T-cell (primary cell): ENCODE results near the gene C5orf47. TPM values are rescaled to one million over a fixed set of nuclear protein-coding genes. Genes with fewer than 3 reads are reported as not detected.

Experiments used
- ATAC-seq, 4 experiments: fragments of 200-7000 bp in 3 of 4; fragments of 150-1000 bp in 1 of 4; cut with Tn5 transposase; replicated peaks in 1 of 4; 1 replicate in 3 of 4; 2 replicates in 1 of 4; pipeline ENCODE4 v1.10.0; 2021; ENCODE audit warnings: moderate library complexity in 3 of 4, mild to moderate bottlenecking in 2 of 4, moderate number of reproducible peaks in 1 of 4
- CTCF ChIA-PET, 2 donors: fragments of 300-600 bp; sonication (Branson Sonifier 250); formaldehyde crosslinking; loops; one replicate each; lab custom pipeline; 2022; ENCODE audit warnings: antibody characterized with exemption in 2 of 2; lab: Charles Lee
- POLR2A ChIA-PET, 2 donors: fragments of 300-600 bp; sonication (Branson Sonifier 250); formaldehyde crosslinking; loops; one replicate each; lab custom pipeline; 2022; ENCODE audit warnings: antibody characterized with exemption in 2 of 2; lab: Charles Lee
- DNase-seq, 35 experiments: peaks; one replicate each; pipeline versions ENCODE4 v3.0.0 to v3.0.0-alpha.2; 2013 to 2023
- H3K27ac ChIP-seq: one replicate; pipeline ENCODE4 v1.5.1; 2013; ENCODE audit warnings: low read length
- H3K27me3 ChIP-seq, 2 experiments: replicated peaks in 1 of 2; 1 replicate in 1 of 2; 2 replicates in 1 of 2; pipeline versions ENCODE4 v1.6.1 to v1.7.0; 2013; ENCODE audit warnings: low read length in 1 of 2, mixed read lengths in 1 of 2; ENCODE audit not compliant: control insufficient read depth in 2 of 2, insufficient read depth in 2 of 2; ENCODE audit errors: extremely low read depth in 1 of 2
- H3K36me3 ChIP-seq, 2 donors: 1 replicate in 1 of 2; 2 replicates in 1 of 2; pipeline versions ENCODE4 v1.6.1 to v1.7.0; 2013; ENCODE audit warnings: low read length in 1 of 2; ENCODE audit not compliant: control insufficient read depth in 2 of 2, insufficient read depth in 1 of 2; ENCODE audit errors: extremely low read depth in 1 of 2
- H3K4me1 ChIP-seq, 2 experiments: 1 replicate in 1 of 2; 2 replicates in 1 of 2; pipeline versions ENCODE4 v1.6.1 to v1.7.0; 2013; ENCODE audit warnings: low read length in 2 of 2, mixed read lengths in 1 of 2; ENCODE audit not compliant: insufficient read depth in 2 of 2, control insufficient read depth in 1 of 2; ENCODE audit errors: extremely low read depth in 1 of 2
- H3K4me3 ChIP-seq, 2 donors: 1 replicate in 1 of 2; 2 replicates in 1 of 2; pipeline versions ENCODE4 v1.5.1 to v1.7.0; 2013; ENCODE audit warnings: mild to moderate bottlenecking in 2 of 2, low read length in 1 of 2, moderate library complexity in 1 of 2; ENCODE audit not compliant: control insufficient read depth in 1 of 2; ENCODE audit errors: extremely low read depth in 1 of 2
- H3K9me3 ChIP-seq: 2 replicates; pipeline ENCODE4 v1.7.0; 2013
- H3K27ac Mint-ChIP-seq, 2 donors: one replicate each; pipeline ENCODE4 v1.8.0; 2020 to 2021; ENCODE audit warnings: mild to moderate bottlenecking in 2 of 2, mixed read lengths in 2 of 2
- H3K27me3 Mint-ChIP-seq, 2 donors: one replicate each; pipeline ENCODE4 v1.8.0; 2021 to 2022; ENCODE audit warnings: mixed read lengths in 2 of 2
- H3K36me3 Mint-ChIP-seq: one replicate; pipeline ENCODE4 v1.8.0; 2021; ENCODE audit warnings: mixed read lengths
- H3K4me1 Mint-ChIP-seq, 3 donors: one replicate each; pipeline ENCODE4 v1.8.0; 2020 to 2022; ENCODE audit warnings: mixed read lengths in 3 of 3, mild to moderate bottlenecking in 1 of 3
- H3K4me3 Mint-ChIP-seq, 3 donors: one replicate each; pipeline ENCODE4 v1.8.0; 2020 to 2022; ENCODE audit warnings: mild to moderate bottlenecking in 3 of 3, mixed read lengths in 3 of 3, moderate library complexity in 3 of 3
- H3K9me3 Mint-ChIP-seq, 3 donors: one replicate each; pipeline ENCODE4 v1.8.0; 2020 to 2022; ENCODE audit warnings: mixed read lengths in 3 of 3
- WGBS: methylation state at CpG from one replicate; pipeline ENCODE4 v1.1.5; 2013; ENCODE audit warnings: missing lambda C conversion rate; ENCODE audit not compliant: insufficient coverage; 5-methylcytosine and 5-hydroxymethylcytosine counted together
- total RNA-seq, 35 experiments: library from RNA in 6 of 35; stranded (reverse) in 6 of 35; fragments of 120-200 nt in 1 of 35; gene quantifications; one replicate each; pipeline versions ENCODE4 v1.2.1 to v1.2.4 and lab custom pipeline; 2013 to 2026

The C5orf47 gene
- total RNA-seq, 5 donors from 2014 or later (not counting 1 experiment from before 2014, with no cell fraction given) = not detected

- H3K4me1 Mint-ChIP-seq = peaks cover 21% of the 10 kb centered on the region in 3 donors
- Histone ChIP-seq H3K36me3 (no peaks in the 10 kb centered on the region), H3K4me1 (peaks cover 0 to 23% of the 10 kb centered on the region in 2 experiments), H3K4me3 (no peak overlapping the region), H3K27me3 (peaks cover 0 to 30% of the 10 kb centered on the region in 2 experiments), H3K27ac (no peak overlapping the region), H3K9me3 (no peaks in the 10 kb centered on the region)
- WGBS = 88% methylated on average over 11 of the region's 12 CpGs
- no peak overlapping the region for H3K4me3 Mint-ChIP-seq
- H3K27me3 Mint-ChIP-seq = peaks cover 10 to 15% of the 10 kb centered on the region in 2 donors
- no peaks in the 10 kb centered on the region for H3K9me3 Mint-ChIP-seq
- H3K36me3 Mint-ChIP-seq = no peaks in the 10 kb centered on the region
- ChIA-PET POLR2A (no interaction called here), CTCF (interaction anchor here (0.5 to 0.6 kb wide), 2 partner anchors 13 to 1764 kb away, joined by 3 to 5 read pairs; no protein-coding TSS in a partner anchor)
- H3K27ac Mint-ChIP-seq = no peak overlapping the region
- no peak for DNase-seq
- ATAC-seq = no peak
Measured at GRCh38 chr5:173969167-173970049, 19.6 kb upstream of the C5orf47 start.

GRCh38 chr5:173970878-173971650 is 17.9 kb upstream of the C5orf47 start:
- peaks cover 0 to 30% of the 10 kb centered on the region in 2 experiments for H3K27me3 ChIP-seq
- POLR2A ChIA-PET = no interaction called here
- no peaks in the 10 kb centered on the region for H3K36me3 ChIP-seq
- ATAC-seq (no peak), DNase-seq (no peak)
- no peak overlapping the region for H3K27ac ChIP-seq
- Mint-ChIP-seq H3K4me1 (peaks cover 9 to 13% (median 10%) of the 10 kb centered on the region in 3 donors), H3K27ac (no peak overlapping the region), H3K4me3 (no peak overlapping the region), H3K36me3 (no peaks in the 10 kb centered on the region), H3K9me3 (no peaks in the 10 kb centered on the region), H3K27me3 (peaks cover 10 to 15% of the 10 kb centered on the region in 2 donors)
- CTCF ChIA-PET = interaction anchor here in 1 of 2 donors (1.2 to 4.4 kb wide), 2 partner anchors 353 to 355 kb away, joined by 4 to 70 read pairs; partner anchors contain the start of gene BOD1
- peaks cover 0 to 15% of the 10 kb centered on the region in 2 experiments for H3K4me1 ChIP-seq
- H3K4me3 ChIP-seq = no peak overlapping the region
- no peaks in the 10 kb centered on the region for H3K9me3 ChIP-seq
- WGBS = 85% methylated on average over 9 of the region's 18 CpGs

- no peaks in the 10 kb centered on the region for H3K9me3 ChIP-seq
- ATAC-seq (no peak), DNase-seq (no peak)
- ChIA-PET CTCF (interaction anchor here (2.8 to 4.4 kb wide), 2 partner anchors 354 kb away, joined by 24 to 70 read pairs; partner anchors contain the start of gene BOD1 (in 2 of the 2)), POLR2A (no interaction called here)
- Mint-ChIP-seq H3K36me3 (no peaks in the 10 kb centered on the region), H3K27ac (no peak overlapping the region), H3K9me3 (no peaks in the 10 kb centered on the region), H3K4me1 (peaks cover 9 to 13% (median 10%) of the 10 kb centered on the region in 3 donors), H3K4me3 (no peak overlapping the region), H3K27me3 (peaks cover 10 to 15% of the 10 kb centered on the region in 2 donors)
- 77% methylated on average over 5 of the region's 5 CpGs for WGBS
- H3K4me3 ChIP-seq = no peak overlapping the region
- peaks cover 0 to 30% of the 10 kb centered on the region in 2 experiments for H3K27me3 ChIP-seq
- peaks cover 0 to 15% of the 10 kb centered on the region in 2 experiments for H3K4me1 ChIP-seq
- no peak overlapping the region for H3K27ac ChIP-seq
- H3K36me3 ChIP-seq = no peaks in the 10 kb centered on the region
Measured at GRCh38 chr5:173971681-173972345, 17.2 kb upstream of the C5orf47 start.

GRCh38 chr5:173972607-173972924 is 16.4 kb upstream of the C5orf47 start:
- no peak for DNase-seq
- peaks cover 10 to 18% of the 10 kb centered on the region in 2 donors for H3K27me3 Mint-ChIP-seq
- ChIA-PET POLR2A (no interaction called here), CTCF (interaction anchor here (0.6 to 4.4 kb wide), 6 partner anchors 9 to 400 kb away, joined by 3 to 70 read pairs (median 4); partner anchors contain the start of gene BOD1 (in 2 of the 2))
- peaks cover 9 to 13% (median 10%) of the 10 kb centered on the region in 3 donors for H3K4me1 Mint-ChIP-seq
- WGBS = 58% methylated on average over 2 of the region's 6 CpGs
- Histone ChIP-seq H3K36me3 (no peaks in the 10 kb centered on the region), H3K4me1 (peaks cover 0 to 15% of the 10 kb centered on the region in 2 experiments), H3K27ac (no peak overlapping the region), H3K9me3 (no peaks in the 10 kb centered on the region), H3K27me3 (peaks cover 0 to 30% of the 10 kb centered on the region in 2 experiments), H3K4me3 (no peak overlapping the region)
- H3K9me3 Mint-ChIP-seq = no peaks in the 10 kb centered on the region
- no peak overlapping the region for H3K27ac Mint-ChIP-seq
- ATAC-seq = no peak
- H3K36me3 Mint-ChIP-seq = no peaks in the 10 kb centered on the region
- peak overlapping the region in 2 of 3 donors; percentile 28 to 77 for H3K4me3 Mint-ChIP-seq

GRCh38 chr5:173972925-173973615 is 15.9 kb upstream of the C5orf47 start:
- Mint-ChIP-seq H3K36me3 (no peaks in the 10 kb centered on the region), H3K4me3 (peak overlapping the region; percentile 72 to 77 (median 74)), H3K4me1 (peaks cover 9 to 13% (median 10%) of the 10 kb centered on the region in 3 donors), H3K27ac (no peak overlapping the region), H3K9me3 (no peaks in the 10 kb centered on the region), H3K27me3 (peaks cover 13 to 23% of the 10 kb centered on the region in 2 donors)
- no peak overlapping the region for H3K27ac ChIP-seq
- no peaks in the 10 kb centered on the region for H3K36me3 ChIP-seq
- H3K4me3 ChIP-seq = peak overlapping the region; percentile 30 to 58
- peaks cover 0 to 15% of the 10 kb centered on the region in 2 experiments for H3K4me1 ChIP-seq
- H3K27me3 ChIP-seq = peaks cover 0 to 30% of the 10 kb centered on the region in 2 experiments
- peak; percentile 81 to 86 (median 84) for ATAC-seq
- CTCF ChIA-PET = interaction anchor here (0.6 to 4.4 kb wide), 8 partner anchors 9 to 635 kb away, joined by 3 to 70 read pairs (median 3); partner anchors contain the start of gene BOD1 (in 2 of the 2)
- DNase-seq = peak; percentile 39 to 86 (median 69)
- WGBS = 19% methylated on average over 18 of the region's 30 CpGs
- no peaks in the 10 kb centered on the region for H3K9me3 ChIP-seq
- POLR2A ChIA-PET = no interaction called here
